OCI-LY1 (cell line): ENCODE measurements around the gene DENND6A.

Source experiments
- H2AFZ ChIP-seq: fragments of 200-600 bp; sonication (generic), shearing (Covaris generic); 2 replicates; pipeline ENCODE4 v1.6.0; 2014; ENCODE audit warnings: antibody characterized with exemption, mild to moderate bottlenecking, low read length
- H3F3A ChIP-seq: fragments of 200-600 bp; sonication (generic), shearing (Covaris generic); 2 replicates; pipeline ENCODE4 v1.6.0; 2014; ENCODE audit warnings: mild to moderate bottlenecking, antibody characterized with exemption, low read length, moderate library complexity; ENCODE audit not compliant: insufficient read depth
- H3K27ac ChIP-seq: fragments of 200-600 bp; sonication (generic); 2 replicates; pipeline ENCODE4 v1.5.1; 2014; ENCODE audit warnings: low read length, mixed run types, mild to moderate bottlenecking, low read depth; ENCODE audit not compliant: poor library complexity, severe bottlenecking
- H3K27me3 ChIP-seq: fragments of 200-600 bp; sonication (generic); 2 replicates; pipeline ENCODE4 v1.6.0; 2014; ENCODE audit warnings: antibody characterized with exemption, mild to moderate bottlenecking, low read length, moderate library complexity; ENCODE audit not compliant: insufficient read depth
- H3K36me3 ChIP-seq: fragments of 200-600 bp; sonication (generic); 2 replicates; pipeline ENCODE4 v1.6.1; 2014; ENCODE audit warnings: mild to moderate bottlenecking, antibody characterized with exemption, low read length, moderate library complexity, mixed read lengths; ENCODE audit not compliant: insufficient read depth
- H3K4me1 ChIP-seq: fragments of 200-600 bp; sonication (generic); 2 replicates; pipeline ENCODE4 v1.5.1; 2014; ENCODE audit warnings: mild to moderate bottlenecking, low read length, moderate library complexity; ENCODE audit not compliant: insufficient read depth, severe bottlenecking
- H3K4me2 ChIP-seq: fragments of 200-600 bp; sonication (generic), shearing (Covaris generic); 2 replicates; pipeline ENCODE4 v1.6.1; 2014; ENCODE audit warnings: low read length
- H3K4me3 ChIP-seq: fragments of 200-600 bp; sonication (generic); 2 replicates; pipeline ENCODE4 v1.5.1; 2014; ENCODE audit warnings: low read length, low read depth, mild to moderate bottlenecking, mixed read lengths; ENCODE audit not compliant: poor library complexity, severe bottlenecking
- H3K79me2 ChIP-seq: fragments of 200-600 bp; shearing (Covaris generic); 2 replicates; pipeline ENCODE4 v1.6.1; 2016; ENCODE audit warnings: mixed run types, low read length, mixed read lengths; ENCODE audit not compliant: insufficient read depth
- H3K9ac ChIP-seq: fragments of 200-600 bp; sonication (generic), shearing (Covaris generic); 2 replicates; pipeline ENCODE4 v1.6.1; 2014; ENCODE audit warnings: mild to moderate bottlenecking, low read length, mixed read lengths
- H3K9me2 ChIP-seq: fragments of 200-600 bp; sonication (generic), shearing (Covaris generic); 2 replicates; pipeline ENCODE4 v1.6.1; 2014; ENCODE audit warnings: low read depth, mild to moderate bottlenecking, low read length, mixed read lengths
- H3K9me3 ChIP-seq: fragments of 200-600 bp; shearing (Covaris generic); 2 replicates; pipeline ENCODE4 v1.6.1; 2014; ENCODE audit warnings: low read length, mixed read lengths
- H4K20me1 ChIP-seq: fragments of 200-600 bp; sonication (generic), shearing (Covaris generic); 2 replicates; pipeline ENCODE4 v1.6.0; 2016; ENCODE audit warnings: mild to moderate bottlenecking, low read length; ENCODE audit not compliant: insufficient read depth
- CTCF ChIP-seq: fragments of 200-600 bp; sonication (generic), shearing (Covaris generic); IDR thresholded peaks from 2 replicates; pipeline ENCODE4 v1.5.1; 2017; ENCODE audit warnings: mild to moderate bottlenecking, antibody characterized with exemption, low read length, moderate library complexity, mixed read lengths
- EZH2 ChIP-seq: fragments of 200-600 bp; sonication (generic), shearing (Covaris generic); IDR thresholded peaks from 2 replicates; pipeline ENCODE4 v1.8.0; 2017; ENCODE audit warnings: borderline replicate concordance, mixed run types, mild to moderate bottlenecking, antibody characterized with exemption, low read length, moderate library complexity, mixed read lengths

Gene DENND6A

GRCh38 chr3:57727106-57727505 lies 34.2 kb upstream of the DENND6A start:
- Histone ChIP-seq H3K27ac (no peak overlapping the region), H4K20me1 (no peaks in the 10 kb centered on the region), H3K4me1 (no peaks in the 10 kb centered on the region), H3F3A (no peaks in the 10 kb centered on the region), H3K9me2 (no peaks in the 10 kb centered on the region), H3K4me3 (no peak overlapping the region), H3K9me3 (no peaks in the 10 kb centered on the region), H3K36me3 (no peaks in the 10 kb centered on the region), H3K4me2 (no peak overlapping the region), H3K27me3 (no peaks in the 10 kb centered on the region), H3K79me2 (no peaks in the 10 kb centered on the region), H2AFZ (no peak overlapping the region), H3K9ac (no peak overlapping the region)
- TF ChIP-seq CTCF (no peak), EZH2 (no peak)

GRCh38 chr3:57726397-57726796 lies 33.5 kb upstream of the DENND6A start:
- Histone ChIP-seq H3K79me2 (no peaks in the 10 kb centered on the region), H3K4me2 (no peak overlapping the region), H3K4me3 (no peak overlapping the region), H3K9me2 (no peaks in the 10 kb centered on the region), H3K27me3 (no peaks in the 10 kb centered on the region), H3K9ac (no peak overlapping the region), H3K9me3 (no peaks in the 10 kb centered on the region), H2AFZ (no peak overlapping the region), H3K27ac (no peak overlapping the region), H3F3A (no peaks in the 10 kb centered on the region), H3K36me3 (no peaks in the 10 kb centered on the region), H4K20me1 (no peaks in the 10 kb centered on the region), H3K4me1 (no peaks in the 10 kb centered on the region)
- TF ChIP-seq CTCF: no peak
- TF ChIP-seq EZH2: no peak

GRCh38 chr3:57718118-57718517 lies 25.2 kb upstream of the DENND6A start:
- TF ChIP-seq CTCF (no peak), EZH2 (no peak)
- H3K9me3 ChIP-seq: no peaks in the 10 kb centered on the region
- H3F3A ChIP-seq: no peaks in the 10 kb centered on the region
- no peaks in the 10 kb centered on the region for H3K9me2 ChIP-seq
- H3K9ac ChIP-seq: no peak overlapping the region
- H3K4me1 ChIP-seq: no peaks in the 10 kb centered on the region
- no peak overlapping the region for H3K4me3 ChIP-seq
- no peaks in the 10 kb centered on the region for H3K27me3 ChIP-seq
- H3K79me2 ChIP-seq: no peaks in the 10 kb centered on the region
- no peaks in the 10 kb centered on the region for H4K20me1 ChIP-seq
- H3K36me3 ChIP-seq: no peaks in the 10 kb centered on the region
- H3K4me2 ChIP-seq: no peak overlapping the region
- no peak overlapping the region for H3K27ac ChIP-seq
- no peak overlapping the region for H2AFZ ChIP-seq
